C4-2B (cell line): ENCODE results near the gene TMEM182.

ENCODE experiments used
- H3K27ac ChIP-seq: fragments of 450-650 bp; 2 replicates; pipeline ENCODE4 v1.5.1; 2017
- ZFX ChIP-seq: fragments of 450-650 bp; IDR thresholded peaks from 2 replicates; pipeline ENCODE4 v1.6.1; 2017
- TF ChIP-seq, protein P1 (sequence below): fragments of 450-650 bp; conservative IDR thresholded peaks from 2 replicates; pipeline ENCODE4 v1.5.1; 2017; ENCODE audit warnings: mild to moderate bottlenecking

Gene TMEM182

DNA sequence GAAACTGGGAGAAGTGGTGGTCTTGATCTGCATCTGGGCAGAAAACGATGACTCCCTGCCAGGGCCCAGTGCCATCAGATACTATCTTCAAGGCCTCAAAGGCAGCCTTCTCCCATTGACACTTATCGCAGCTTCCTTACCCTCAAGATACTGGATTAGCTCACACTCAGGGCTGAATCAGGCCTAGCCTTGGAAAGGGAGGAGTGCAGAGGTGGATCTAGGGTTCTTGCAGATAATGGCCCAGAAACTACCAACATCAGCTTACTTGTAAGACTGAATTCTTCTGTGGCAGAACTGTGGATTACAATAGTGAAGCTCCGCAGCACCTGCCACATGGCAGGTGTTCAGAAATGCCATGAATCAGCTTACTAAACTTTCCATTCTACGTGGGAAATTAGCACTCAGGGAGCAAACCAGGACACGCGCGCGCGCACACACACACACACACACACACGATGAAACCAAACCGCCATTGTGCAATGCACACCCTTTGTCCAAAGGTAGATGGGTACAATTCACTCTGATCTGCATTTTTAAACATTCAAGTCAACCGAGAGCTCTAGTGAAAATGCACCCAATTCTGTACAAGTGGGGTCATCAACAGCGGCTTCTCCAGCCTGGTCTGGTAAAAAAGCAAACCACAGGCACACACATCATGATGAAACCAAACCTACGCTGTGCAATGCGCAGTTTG is 26.3 kb upstream of the TMEM182 start:
- TF ChIP-seq, protein P1, sequence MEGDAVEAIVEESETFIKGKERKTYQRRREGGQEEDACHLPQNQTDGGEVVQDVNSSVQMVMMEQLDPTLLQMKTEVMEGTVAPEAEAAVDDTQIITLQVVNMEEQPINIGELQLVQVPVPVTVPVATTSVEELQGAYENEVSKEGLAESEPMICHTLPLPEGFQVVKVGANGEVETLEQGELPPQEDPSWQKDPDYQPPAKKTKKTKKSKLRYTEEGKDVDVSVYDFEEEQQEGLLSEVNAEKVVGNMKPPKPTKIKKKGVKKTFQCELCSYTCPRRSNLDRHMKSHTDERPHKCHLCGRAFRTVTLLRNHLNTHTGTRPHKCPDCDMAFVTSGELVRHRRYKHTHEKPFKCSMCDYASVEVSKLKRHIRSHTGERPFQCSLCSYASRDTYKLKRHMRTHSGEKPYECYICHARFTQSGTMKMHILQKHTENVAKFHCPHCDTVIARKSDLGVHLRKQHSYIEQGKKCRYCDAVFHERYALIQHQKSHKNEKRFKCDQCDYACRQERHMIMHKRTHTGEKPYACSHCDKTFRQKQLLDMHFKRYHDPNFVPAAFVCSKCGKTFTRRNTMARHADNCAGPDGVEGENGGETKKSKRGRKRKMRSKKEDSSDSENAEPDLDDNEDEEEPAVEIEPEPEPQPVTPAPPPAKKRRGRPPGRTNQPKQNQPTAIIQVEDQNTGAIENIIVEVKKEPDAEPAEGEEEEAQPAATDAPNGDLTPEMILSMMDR: no peak
- TF ChIP-seq ZFX: no peak
- H3K27ac ChIP-seq: peak overlapping the region; percentile 77

DNA sequence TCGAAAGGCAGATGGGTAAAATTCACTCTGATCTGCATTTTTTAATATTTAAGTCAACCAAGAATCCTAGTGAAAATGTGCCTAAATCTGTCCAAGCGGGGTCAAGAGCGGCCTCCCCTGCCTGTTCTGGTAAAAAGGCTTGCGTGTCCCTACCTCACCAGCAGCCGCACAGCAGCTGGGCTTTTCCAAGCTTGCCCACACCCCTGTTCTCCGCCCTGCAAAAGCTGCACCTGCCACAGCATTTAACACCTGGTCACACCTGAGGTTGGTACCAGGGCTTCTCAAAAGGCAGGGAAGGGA is 25.8 kb upstream of the TMEM182 start:
- H3K27ac ChIP-seq: peak overlapping the region; percentile 77
- TF ChIP-seq, protein P1: no peak
- TF ChIP-seq ZFX: no peak

DNA sequence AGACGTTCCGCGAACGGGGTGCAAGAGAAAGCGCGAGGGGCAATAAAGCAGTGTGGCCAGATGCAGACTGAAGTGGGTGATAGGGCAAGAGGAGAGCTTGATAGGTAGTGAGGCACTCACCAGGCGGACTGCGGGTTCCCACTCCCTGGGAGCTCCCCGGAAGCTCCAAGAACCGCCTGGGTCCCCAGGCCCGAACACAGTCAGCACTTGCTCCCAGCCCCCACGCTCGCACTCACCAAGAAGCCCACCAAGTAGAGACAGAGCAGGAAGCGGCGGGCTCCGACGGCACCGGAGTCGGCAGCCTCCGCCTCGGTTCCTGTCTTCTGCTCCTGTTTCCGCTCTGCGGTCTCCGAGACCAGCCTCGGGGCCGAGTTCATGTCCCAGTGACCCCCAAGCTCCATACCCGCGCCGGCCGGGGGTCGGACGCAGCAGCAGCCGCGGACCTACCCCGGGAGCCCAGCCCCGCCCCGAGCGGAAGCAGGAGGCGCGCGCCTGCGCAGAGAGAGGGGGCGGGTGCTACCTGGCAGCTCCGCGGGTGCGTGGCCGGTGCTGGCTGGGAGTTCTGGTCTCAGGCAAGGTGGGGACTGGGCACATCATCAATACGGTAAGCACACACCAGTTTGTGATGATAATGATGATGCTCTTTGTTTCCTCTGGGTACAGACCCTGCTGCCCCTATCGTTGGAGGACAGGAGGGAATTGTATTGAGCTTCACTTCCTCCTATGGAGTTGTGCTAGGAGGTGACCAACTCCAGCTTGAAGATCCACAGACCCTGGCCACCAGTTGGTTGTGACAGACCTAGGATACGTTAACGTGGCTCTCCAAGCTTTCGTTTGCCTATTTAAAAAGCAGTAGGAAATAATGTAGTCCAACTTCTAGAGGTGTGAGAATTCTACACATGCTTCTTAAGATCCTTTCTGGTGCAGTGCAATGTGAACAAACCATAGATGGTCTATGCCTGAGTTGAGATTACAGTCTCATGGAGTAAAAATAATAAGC is 25.1 kb upstream of the TMEM182 start:
- no peak for TF ChIP-seq ZFX
- TF ChIP-seq, protein P1: no peak
- peak overlapping the region; percentile 77 for H3K27ac ChIP-seq

DNA sequence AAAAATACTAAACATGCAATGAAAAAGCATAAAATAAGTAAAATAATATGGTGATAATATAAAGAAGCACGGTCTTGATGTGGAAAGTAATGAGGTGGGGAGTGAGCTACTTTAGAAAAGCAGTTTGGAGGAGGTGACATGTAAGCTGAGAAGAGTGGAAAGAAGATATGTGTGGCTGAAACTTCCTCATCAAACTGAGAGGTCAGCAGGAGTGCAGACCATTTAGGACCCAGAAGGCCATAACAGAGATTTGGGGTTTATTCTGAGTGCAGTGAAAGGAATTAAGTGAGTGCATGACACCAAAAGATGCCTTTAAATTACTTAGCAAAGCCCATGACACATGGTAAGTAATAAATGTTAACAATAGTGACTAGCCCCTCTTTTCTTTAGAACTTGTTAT is 24.4 kb upstream of the TMEM182 start:
- no peak overlapping the region for H3K27ac ChIP-seq
- TF ChIP-seq ZFX: no peak
- TF ChIP-seq, protein P1: no peak

DNA sequence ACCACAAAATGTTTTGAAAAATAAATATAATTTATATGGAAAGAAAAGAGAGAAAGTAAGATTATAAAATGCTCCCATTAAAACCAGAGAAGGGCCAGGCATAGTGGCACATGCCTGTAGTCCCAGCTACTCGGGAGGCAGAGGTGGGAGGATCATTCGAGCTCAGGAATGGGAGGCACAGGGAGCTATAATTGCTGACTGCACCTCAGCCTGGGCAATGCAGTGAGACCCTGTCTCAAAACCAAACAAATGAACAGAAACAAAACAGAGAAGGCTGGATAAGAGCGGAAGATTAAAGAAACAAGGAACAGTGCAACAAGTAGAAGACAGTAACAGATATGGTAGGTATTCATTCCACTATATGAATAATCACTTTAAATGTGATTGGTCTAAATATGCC is 18.6 kb upstream of the TMEM182 start:
- no peak overlapping the region for H3K27ac ChIP-seq
- TF ChIP-seq ZFX: no peak
- TF ChIP-seq, protein P1: no peak

DNA sequence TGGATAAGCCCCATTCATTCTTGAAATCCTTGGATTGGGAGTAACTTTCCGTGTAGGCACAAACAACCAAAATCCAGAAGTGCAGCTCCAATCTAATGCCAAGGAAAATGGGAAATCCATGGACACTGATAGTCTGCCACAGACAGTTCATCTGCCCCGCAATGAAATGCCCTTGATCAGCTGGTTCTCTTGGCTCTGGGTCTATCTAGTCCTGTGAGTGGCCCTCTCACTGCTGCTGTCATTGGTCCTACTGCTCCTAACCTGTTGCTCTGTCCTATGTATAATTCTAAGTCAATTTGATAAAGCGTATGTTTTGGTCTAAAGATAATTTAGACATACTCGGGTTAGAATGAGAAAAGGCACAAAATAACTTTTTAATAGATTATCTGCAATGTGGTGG is 13.7 kb upstream of the TMEM182 start:
- H3K27ac ChIP-seq: no peak overlapping the region
- TF ChIP-seq ZFX: no peak
- TF ChIP-seq, protein P1: no peak

DNA sequence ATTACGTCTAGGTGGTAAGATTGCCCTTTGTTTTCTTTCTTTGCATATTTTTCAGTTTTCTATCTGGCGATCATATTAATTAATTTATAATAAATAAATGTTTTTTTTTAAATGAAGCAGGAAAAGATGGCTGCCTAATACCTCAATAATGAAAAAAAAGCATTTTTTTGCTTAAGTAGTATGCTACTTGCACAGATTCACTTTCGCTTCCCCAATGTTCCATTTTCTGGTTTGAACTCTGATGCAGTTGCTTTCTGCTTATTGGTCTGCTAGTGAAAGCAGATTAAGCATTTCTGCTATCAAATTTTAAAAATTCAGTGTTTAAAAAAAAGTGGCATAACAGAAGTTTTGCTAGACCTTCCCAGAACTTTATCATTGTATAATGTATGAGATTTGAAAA is 11.9 kb upstream of the TMEM182 start:
- no peak for TF ChIP-seq ZFX
- TF ChIP-seq, protein P1: no peak
- no peak overlapping the region for H3K27ac ChIP-seq
